Measurements from ENCODE around the gene HECA. TPM values are rescaled to one million over a fixed set of nuclear protein-coding genes. Genes with fewer than 3 reads are reported as not detected.
"Not testable (repeated sequence)": the region's sequence is repeated elsewhere in the genome, so short reads cannot be mapped to it uniquely, and the experiment has no call there.

The HECA gene
- total RNA-seq, 1 donor from 2014 or later, result 53.1 TPM

- H3K36me3 ChIP-seq, result no peaks in the 10 kb centered on the region
- intact Hi-C loops (cut with DNase I), result no loop called here
- peak overlapping the region; percentile 73 for H3K4me3 ChIP-seq
- no peaks in the 10 kb centered on the region for H3K27me3 ChIP-seq (ENCODE audit: low read depth)
- no peak for TF ChIP-seq CTCF (IDR thresholded peaks at IDR 0.05)
- H3K27ac ChIP-seq, result no peak overlapping the region
- DNase-seq, result no peak
- no peaks in the 10 kb centered on the region for H3K9me3 ChIP-seq
- ATAC-seq, result no peak
- H3K4me1 ChIP-seq, result peaks cover 51% of the 10 kb centered on the region
These were observed 2.8 kb downstream of the HECA start for GRCh38 chr6:139137706-139138105.

- ATAC-seq; H3K27ac ChIP-seq; H3K4me3 ChIP-seq; H3K36me3 ChIP-seq; intact Hi-C loops (cut with DNase I); H3K27me3 ChIP-seq (ENCODE audit: low read depth); H3K9me3 ChIP-seq; DNase-seq: not testable (repeated sequence)
- peaks cover 68% of the 10 kb centered on the region for H3K4me1 ChIP-seq
These were observed 6.0 kb downstream of the HECA start for GRCh38 chr6:139140854-139141253.

GRCh38 chr6:139142262-139142661 is 7.4 kb downstream of the HECA start:
- DNase-seq (no peak), ATAC-seq (no peak)
- intact Hi-C loops (cut with DNase I), result no loop called here
- no peak overlapping the region for H3K4me3 ChIP-seq
- H3K4me1 ChIP-seq, result peaks cover 71% of the 10 kb centered on the region
- no peaks in the 10 kb centered on the region for H3K9me3 ChIP-seq
- no peaks in the 10 kb centered on the region for H3K36me3 ChIP-seq
- H3K27me3 ChIP-seq (ENCODE audit: low read depth), result no peaks in the 10 kb centered on the region
- no peak overlapping the region for H3K27ac ChIP-seq
- no peak for TF ChIP-seq CTCF (IDR thresholded peaks at IDR 0.05)

GRCh38 chr6:139143111-139143510 is 8.2 kb downstream of the HECA start:
- TF ChIP-seq CTCF (IDR thresholded peaks at IDR 0.05), result no peak
- Histone ChIP-seq H3K9me3 (no peaks in the 10 kb centered on the region), H3K27ac (no peak overlapping the region), H3K36me3 (no peaks in the 10 kb centered on the region), H3K4me3 (no peak overlapping the region), H3K27me3 (ENCODE audit: low read depth) (no peaks in the 10 kb centered on the region), H3K4me1 (peaks cover 71% of the 10 kb centered on the region)
- DNase-seq, result no peak
- ATAC-seq, result no peak
- intact Hi-C loops (cut with DNase I), result no loop called here

GRCh38 chr6:139144490-139145085 is 9.7 kb downstream of the HECA start:
- intact Hi-C loops (cut with DNase I), result no loop called here
- TF ChIP-seq CTCF (IDR thresholded peaks at IDR 0.05), result no peak
- Histone ChIP-seq H3K4me3 (no peak overlapping the region), H3K9me3 (no peaks in the 10 kb centered on the region), H3K4me1 (peaks cover 72% of the 10 kb centered on the region), H3K27ac (no peak overlapping the region), H3K27me3 (ENCODE audit: low read depth) (no peaks in the 10 kb centered on the region), H3K36me3 (no peaks in the 10 kb centered on the region)
- DNase-seq, result no peak
- ATAC-seq, result no peak

GRCh38 chr6:139145661-139146060 is 10.8 kb downstream of the HECA start:
- Histone ChIP-seq H3K27ac (no peak overlapping the region), H3K27me3 (ENCODE audit: low read depth) (no peaks in the 10 kb centered on the region), H3K4me1 (peaks cover 71% of the 10 kb centered on the region), H3K9me3 (no peaks in the 10 kb centered on the region), H3K36me3 (no peaks in the 10 kb centered on the region), H3K4me3 (no peak overlapping the region)
- ATAC-seq, result no peak
- no peak for TF ChIP-seq CTCF (IDR thresholded peaks at IDR 0.05)
- DNase-seq, result no peak
- intact Hi-C loops (cut with DNase I), result no loop called here

All from lower lobe of right lung (tissue), 2 donors.